ENCODE data around the gene LRP2. TPM values are rescaled to one million over a fixed set of nuclear protein-coding genes. Genes with fewer than 3 reads are reported as not detected.

LRP2 gene
- total and polyA plus RNA-seq, 4 donors: 0.19 to 5.7 (median 0.40) TPM

- no peak overlapping the region for H3K4me3 ChIP-seq (ENCODE audit: low read depth in 1 of 3, low read length in 3 of 3)
- no peaks in the 10 kb centered on the region for H3K4me1 ChIP-seq (ENCODE audit: control insufficient read depth in 4 of 4, insufficient read depth in 4 of 4, low read length in 3 of 4)
- H3K9ac ChIP-seq (ENCODE audit: low read depth in 1 of 2, low read length in 2 of 2): no peak overlapping the region
- H3K27ac ChIP-seq (ENCODE audit: low read depth in 1 of 2, low read length in 2 of 2): no peak overlapping the region
- no peaks in the 10 kb centered on the region for H3K36me3 ChIP-seq (ENCODE audit: control insufficient read depth in 4 of 4, insufficient read depth in 3 of 4, low read depth in 1 of 4, low read length in 3 of 4)
- H3K27me3 ChIP-seq (ENCODE audit: control insufficient read depth in 4 of 4, insufficient read depth in 4 of 4, low read length in 3 of 4): no peaks in the 10 kb centered on the region
- no peaks in the 10 kb centered on the region for H3K9me3 ChIP-seq (ENCODE audit: control insufficient read depth in 4 of 4, low read length in 3 of 4)
- no peak for DNase-seq (ENCODE audit: low spot score)
- TF ChIP-seq CTCF (IDR thresholded peaks at IDR 0.05; ENCODE audit: low read depth, low read length, missing input control) (no peak), SP1 (IDR thresholded peaks at IDR 0.05) (no peak), MAX (IDR thresholded peaks at IDR 0.05) (no peak), NR2F2 (IDR thresholded peaks at IDR 0.05) (no peak), RXRA (IDR thresholded peaks at IDR 0.05) (no peak), RAD21 (IDR thresholded peaks at IDR 0.05) (no peak), HNF4G (IDR thresholded peaks at IDR 0.05) (no peak), JUND (IDR thresholded peaks at IDR 0.05) (no peak), GABPA (IDR thresholded peaks at IDR 0.05 in 1 of 2, conservative IDR thresholded peaks at IDR 0.05 in 1 of 2) (no peak), ZBTB33 (IDR thresholded peaks at IDR 0.05) (no peak), FOXA2 (IDR thresholded peaks at IDR 0.05) (no peak), EGR1 (IDR thresholded peaks at IDR 0.05; ENCODE audit: low read depth in 2 of 2) (no peak), ATF3 (IDR thresholded peaks at IDR 0.05) (no peak), HNF4A (conservative IDR thresholded peaks at IDR 0.05) (no peak), REST (IDR thresholded peaks at IDR 0.05) (no peak)
- WGBS: 68% methylated on average over 5 of the region's 5 CpGs
These were observed 76.7 kb downstream of the LRP2 start for GRCh38 chr2:169285531-169286235.

GRCh38 chr2:169280502-169280901 lies 81.8 kb downstream of the LRP2 start:
- no peak for DNase-seq (ENCODE audit: low spot score)
- Histone ChIP-seq H3K4me3 (ENCODE audit: low read depth in 1 of 3, low read length in 3 of 3) (no peak overlapping the region), H3K27me3 (ENCODE audit: control insufficient read depth in 4 of 4, insufficient read depth in 4 of 4, low read length in 3 of 4) (no peaks in the 10 kb centered on the region), H3K9ac (ENCODE audit: low read depth in 1 of 2, low read length in 2 of 2) (no peak overlapping the region), H3K36me3 (ENCODE audit: control insufficient read depth in 4 of 4, insufficient read depth in 3 of 4, low read depth in 1 of 4, low read length in 3 of 4) (no peaks in the 10 kb centered on the region), H3K4me1 (ENCODE audit: control insufficient read depth in 4 of 4, insufficient read depth in 4 of 4, low read length in 3 of 4) (no peaks in the 10 kb centered on the region), H3K9me3 (ENCODE audit: control insufficient read depth in 4 of 4, low read length in 3 of 4) (no peaks in the 10 kb centered on the region), H3K27ac (ENCODE audit: low read depth in 1 of 2, low read length in 2 of 2) (no peak overlapping the region)
- TF ChIP-seq YY1 (IDR thresholded peaks at IDR 0.05): no peak
- no peak for TF ChIP-seq RAD21 (IDR thresholded peaks at IDR 0.05)
- TF ChIP-seq REST (IDR thresholded peaks at IDR 0.05): no peak
- TF ChIP-seq ZBTB33 (IDR thresholded peaks at IDR 0.05): no peak
- no peak for TF ChIP-seq GABPA (IDR thresholded peaks at IDR 0.05 in 1 of 2, conservative IDR thresholded peaks at IDR 0.05 in 1 of 2)
- TF ChIP-seq TAF1 (conservative IDR thresholded peaks at IDR 0.05): no peak
- no peak for TF ChIP-seq JUND (IDR thresholded peaks at IDR 0.05)
- TF ChIP-seq RXRA (IDR thresholded peaks at IDR 0.05): no peak
- no peak for TF ChIP-seq HNF4A (conservative IDR thresholded peaks at IDR 0.05)
- WGBS: 91% methylated on average over 4 of the region's 4 CpGs

All from liver (tissue), 9 donors.